Activated CD4-positive, alpha-beta memory T cell treated with anti-CD3 and anti-CD28 coated beads for 36 hours (primary cell): ENCODE data around the gene LINGO3. TPM values are rescaled to one million over a fixed set of nuclear protein-coding genes. Genes with fewer than 3 reads are reported as not detected.

Experiments
- CTCF ChIA-PET: fragments of 350-600 bp; sonication (Branson Sonifier 250); formaldehyde crosslinking; loops from one replicate; lab custom pipeline; 2021; ENCODE audit warnings: antibody characterized with exemption, inconsistent platforms; lab: Charles Lee
- POLR2A ChIA-PET: fragments of 350-600 bp; sonication (Branson Sonifier 250); formaldehyde crosslinking; loops from one replicate; lab custom pipeline; 2021; ENCODE audit warnings: antibody characterized with exemption; lab: Charles Lee
- DNase-seq: peaks from one replicate; pipeline ENCODE4 v3.0.0-alpha.2; 2020
- H3K27ac Mint-ChIP-seq: one replicate; pipeline ENCODE4 v1.8.0; 2021; ENCODE audit warnings: mixed read lengths
- H3K27me3 Mint-ChIP-seq: one replicate; pipeline ENCODE4 v1.8.0; 2021; ENCODE audit warnings: mixed read lengths
- H3K36me3 Mint-ChIP-seq: one replicate; pipeline ENCODE4 v1.8.0; 2021; ENCODE audit warnings: mixed read lengths
- H3K4me1 Mint-ChIP-seq: one replicate; pipeline ENCODE4 v1.8.0; 2021; ENCODE audit warnings: low read depth, mixed read lengths
- H3K4me3 Mint-ChIP-seq: one replicate; pipeline ENCODE4 v1.8.0; 2021; ENCODE audit warnings: mild to moderate bottlenecking, mixed read lengths
- H3K9me3 Mint-ChIP-seq: one replicate; pipeline ENCODE4 v1.8.0; 2021; ENCODE audit warnings: mixed read lengths
- intact Hi-C: fragments of 100-400 bp; cut with micrococcal nuclease; formaldehyde crosslinking; loops from one replicate; pipeline ENCODE4 v1.15.1; 2023
- total RNA-seq, 2 experiments: library from RNA; stranded (reverse); gene quantifications; one replicate each; pipeline ENCODE4 v1.2.3, GENCODE V29; 2021

Gene LINGO3
- total RNA-seq, 2 experiments from 2014 or later, result 0.10 TPM; not detected in 1

DNA sequence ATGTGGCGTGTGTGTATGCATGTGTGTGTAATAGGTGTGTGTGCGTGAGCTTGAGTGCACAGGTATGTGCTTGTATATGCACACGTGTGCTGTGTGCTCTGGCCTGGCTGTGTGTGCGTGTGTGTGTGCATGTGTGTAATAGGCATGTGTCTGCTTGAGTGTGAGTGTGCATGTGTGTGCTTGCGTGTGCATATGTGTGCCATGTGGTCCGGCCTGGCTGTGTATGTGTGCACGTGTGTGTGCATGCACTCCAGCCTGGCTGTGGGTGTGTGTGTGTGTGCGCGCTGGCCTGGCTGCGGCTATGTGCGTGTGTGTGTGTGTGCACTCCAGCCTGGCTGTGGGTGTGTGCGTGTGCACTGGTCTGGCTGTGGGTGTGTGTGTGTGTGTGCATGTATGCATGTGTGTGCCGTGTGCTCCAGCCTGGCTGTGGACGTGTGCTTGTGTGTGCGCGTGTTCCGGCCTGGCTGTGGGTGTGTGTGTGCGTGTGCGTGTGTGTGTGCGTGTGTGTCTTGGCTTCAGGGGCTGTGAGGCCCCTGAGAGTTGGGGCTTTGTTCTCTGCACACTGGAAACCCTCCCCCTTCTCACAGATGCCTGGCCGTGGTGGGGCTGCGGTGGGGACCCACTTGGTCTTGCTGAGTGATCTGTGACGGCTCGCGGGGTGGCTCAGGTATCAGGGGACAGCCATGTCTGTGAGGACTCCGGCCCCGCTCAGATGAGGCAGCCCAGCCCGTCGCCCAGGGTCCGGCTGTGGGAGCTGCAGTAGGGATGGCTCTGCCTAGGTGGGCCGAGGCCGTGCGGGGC, 28.8 kb upstream of the LINGO3 start:
- Mint-ChIP-seq H3K4me3 (no peak overlapping the region), H3K27ac (no peak overlapping the region), H3K36me3 (peaks cover 8% of the 10 kb centered on the region), H3K4me1 (peaks cover 17% of the 10 kb centered on the region), H3K27me3 (no peaks in the 10 kb centered on the region), H3K9me3 (peaks cover 12% of the 10 kb centered on the region)
- intact Hi-C loops, result no loop called here
- POLR2A ChIA-PET, result interaction anchor here (0.7 kb wide), 1 partner anchor 9 kb away, joined by 3 read pairs; no protein-coding TSS in a partner anchor
- no peak for DNase-seq
- CTCF ChIA-PET, result no interaction called here

DNA sequence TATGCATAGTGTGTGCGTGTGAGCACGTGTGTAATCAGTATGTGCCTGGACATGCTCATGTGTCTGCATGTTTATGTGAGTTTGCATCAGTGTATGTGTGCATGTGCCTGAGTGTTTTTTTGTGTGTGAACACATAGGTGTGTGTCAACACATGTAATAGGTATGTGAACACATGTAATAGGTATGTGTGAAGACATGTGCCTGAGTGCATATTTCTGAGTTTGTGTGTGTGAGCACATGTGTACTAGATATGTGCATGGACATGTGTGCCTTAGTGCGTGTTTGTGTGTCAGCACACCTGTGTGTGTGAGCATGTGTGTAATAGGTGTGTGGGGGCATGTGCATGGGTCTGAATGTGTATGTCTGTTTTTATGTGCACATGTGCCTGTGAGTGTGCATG, 27.9 kb upstream of the LINGO3 start:
- H3K27ac Mint-ChIP-seq, result no peak overlapping the region
- H3K4me3 Mint-ChIP-seq, result no peak overlapping the region
- H3K4me1 Mint-ChIP-seq, result peaks cover 23% of the 10 kb centered on the region
- ChIA-PET CTCF (no interaction called here), POLR2A (interaction anchor here (0.6 kb wide), 1 partner anchor 177 kb away, joined by 3 read pairs; no protein-coding TSS in a partner anchor)
- H3K9me3 Mint-ChIP-seq, result peaks cover 12% of the 10 kb centered on the region
- no peak for DNase-seq
- intact Hi-C loops, result no loop called here
- H3K36me3 Mint-ChIP-seq, result peaks cover 8% of the 10 kb centered on the region
- no peaks in the 10 kb centered on the region for H3K27me3 Mint-ChIP-seq

DNA sequence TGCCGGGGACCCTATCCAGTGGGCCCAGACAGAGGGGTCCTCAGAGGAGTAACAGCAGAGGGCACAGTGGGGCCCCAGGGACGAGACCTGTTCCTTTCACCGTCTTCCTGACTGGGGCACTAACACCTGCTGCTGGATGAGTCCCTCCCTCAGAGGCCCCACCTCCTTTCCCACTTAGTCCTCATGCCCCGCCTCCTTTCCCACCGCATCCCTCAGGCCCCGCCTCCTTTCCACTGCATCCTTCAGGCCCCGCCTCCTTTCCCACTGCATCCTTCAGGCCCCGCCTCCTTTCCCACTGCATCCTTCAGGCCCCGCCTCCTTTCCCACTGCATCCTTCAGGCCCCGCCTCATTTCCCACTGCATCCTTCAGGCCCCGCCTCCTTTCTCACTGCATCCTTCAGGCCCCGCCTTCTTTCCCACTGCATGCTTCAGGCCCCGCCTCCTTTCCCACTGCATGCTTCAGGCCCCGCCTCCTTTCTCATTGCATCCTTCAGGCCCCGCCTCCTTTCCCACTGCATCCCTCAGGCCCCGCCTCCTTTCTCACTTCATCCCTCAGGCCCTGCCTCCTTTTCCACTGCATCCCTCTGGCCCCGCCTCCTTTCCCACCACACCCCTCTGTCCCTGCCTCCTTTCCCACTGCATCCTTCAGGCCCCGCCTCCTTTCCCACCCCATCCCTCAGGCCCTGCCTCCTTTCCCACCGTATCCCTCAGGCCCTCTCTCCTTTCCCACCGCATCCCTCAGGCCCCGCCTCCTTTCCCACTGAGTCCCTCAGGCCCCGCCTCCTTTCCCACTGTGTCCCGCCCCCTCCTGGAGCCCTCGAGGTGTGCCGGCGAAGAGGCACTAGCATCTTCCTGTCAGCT, 27.3 kb upstream of the LINGO3 start:
- no peaks in the 10 kb centered on the region for H3K27me3 Mint-ChIP-seq
- peaks cover 28% of the 10 kb centered on the region for H3K4me1 Mint-ChIP-seq
- H3K4me3 Mint-ChIP-seq, result no peak overlapping the region
- CTCF ChIA-PET, result no interaction called here
- intact Hi-C loops, result no loop called here
- H3K9me3 Mint-ChIP-seq, result peaks cover 12% of the 10 kb centered on the region
- H3K27ac Mint-ChIP-seq, result no peak overlapping the region
- peak; percentile 33 for DNase-seq
- POLR2A ChIA-PET, result interaction anchor here (0.6 kb wide), 1 partner anchor 177 kb away, joined by 3 read pairs; no protein-coding TSS in a partner anchor
- peaks cover 8% of the 10 kb centered on the region for H3K36me3 Mint-ChIP-seq

DNA sequence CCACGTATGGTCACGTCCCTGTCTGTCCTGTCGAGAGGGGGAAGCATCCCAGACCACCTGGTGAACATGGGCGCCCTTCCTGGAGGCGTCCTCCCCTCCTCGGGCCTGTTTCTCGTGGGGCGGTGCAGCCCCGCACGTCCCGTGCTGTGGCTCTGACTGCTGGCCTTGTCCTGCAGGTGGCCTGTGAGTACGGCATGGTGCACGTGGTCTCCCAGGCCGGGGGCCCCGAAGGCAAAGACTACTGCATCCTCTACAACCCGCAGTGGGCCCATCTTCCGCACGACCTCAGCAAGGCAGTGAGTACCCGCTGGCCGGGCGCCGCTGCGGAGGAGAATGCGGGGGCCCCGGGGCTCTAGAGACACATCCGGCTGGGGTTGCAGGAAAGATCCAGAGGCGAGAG, 26.5 kb upstream of the LINGO3 start:
- H3K36me3 Mint-ChIP-seq, result peaks cover 8% of the 10 kb centered on the region
- no peak overlapping the region for H3K4me3 Mint-ChIP-seq
- no peaks in the 10 kb centered on the region for H3K27me3 Mint-ChIP-seq
- H3K27ac Mint-ChIP-seq, result no peak overlapping the region
- POLR2A ChIA-PET, result no interaction called here
- intact Hi-C loops, result no loop called here
- DNase-seq, result no peak
- peaks cover 12% of the 10 kb centered on the region for H3K9me3 Mint-ChIP-seq
- H3K4me1 Mint-ChIP-seq, result peaks cover 34% of the 10 kb centered on the region
- CTCF ChIA-PET, result no interaction called here

DNA sequence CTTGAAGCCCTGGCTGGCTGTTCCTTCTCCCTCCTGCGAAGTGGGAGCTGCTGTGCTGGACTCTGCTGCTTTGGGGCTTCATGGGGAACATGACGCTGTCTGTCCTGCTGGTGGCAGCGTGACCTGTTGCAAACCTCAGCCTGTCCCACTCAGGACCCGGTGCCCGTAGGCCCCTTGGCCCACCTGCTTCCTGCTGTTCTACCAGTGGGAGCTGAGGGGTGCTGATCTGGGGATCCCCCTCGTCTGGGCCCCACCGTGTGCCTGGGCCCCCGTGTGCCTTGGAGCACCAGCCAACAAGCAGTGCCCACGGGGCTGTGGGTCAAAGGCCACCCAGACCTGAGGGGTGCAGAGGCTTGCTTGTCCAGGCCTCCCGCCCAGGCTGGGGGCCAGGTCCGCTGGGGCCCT, 25.9 kb upstream of the LINGO3 start:
- H3K27me3 Mint-ChIP-seq, result no peaks in the 10 kb centered on the region
- no peak overlapping the region for H3K27ac Mint-ChIP-seq
- CTCF ChIA-PET, result no interaction called here
- H3K4me1 Mint-ChIP-seq, result peaks cover 37% of the 10 kb centered on the region
- intact Hi-C loops, result no loop called here
- H3K9me3 Mint-ChIP-seq, result peaks cover 12% of the 10 kb centered on the region
- peaks cover 8% of the 10 kb centered on the region for H3K36me3 Mint-ChIP-seq
- no peak overlapping the region for H3K4me3 Mint-ChIP-seq
- DNase-seq, result no peak
- POLR2A ChIA-PET, result no interaction called here

DNA sequence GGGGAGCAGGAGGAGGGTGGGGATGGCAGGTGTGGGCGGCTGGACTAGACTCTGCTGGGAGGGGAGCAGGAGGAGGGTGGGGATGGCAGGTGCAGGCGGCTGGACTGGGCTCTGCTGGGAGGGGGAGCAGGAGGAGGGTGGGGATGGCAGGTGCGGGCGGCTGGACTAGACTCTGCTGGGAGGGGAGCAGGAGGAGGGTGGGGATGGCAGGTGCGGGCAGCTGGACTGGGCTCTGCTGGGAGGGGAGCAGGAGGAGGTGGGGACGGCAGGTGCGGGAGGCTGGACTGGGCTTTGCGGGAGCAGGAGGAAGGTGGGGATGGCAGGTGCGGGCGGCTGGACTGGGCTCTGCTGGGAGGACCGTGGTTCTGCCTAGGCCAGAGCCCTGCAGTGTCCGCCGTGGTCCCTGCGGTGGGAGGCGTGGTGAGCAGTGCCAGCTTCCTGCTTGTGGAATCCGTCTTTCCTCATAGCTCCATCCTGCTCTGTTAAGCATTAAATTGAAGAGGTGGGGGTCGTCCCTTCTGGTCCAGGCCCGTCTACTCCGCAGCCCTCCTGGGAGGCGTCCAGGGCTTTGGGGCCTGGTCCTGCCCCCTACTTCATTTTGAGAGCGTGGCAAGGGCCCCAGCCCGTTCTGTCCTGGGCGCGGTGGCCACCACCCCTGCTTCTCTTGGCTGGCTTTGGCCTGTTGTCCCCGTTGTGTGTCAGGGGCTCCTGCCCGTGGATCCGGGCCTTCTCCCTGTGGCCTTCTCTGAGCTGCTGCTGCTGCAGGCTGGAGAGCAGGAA, 25.3 kb upstream of the LINGO3 start:
- Mint-ChIP-seq H3K9me3 (peaks cover 12% of the 10 kb centered on the region), H3K27me3 (no peaks in the 10 kb centered on the region), H3K36me3 (peaks cover 10% of the 10 kb centered on the region), H3K4me3 (no peak overlapping the region), H3K27ac (no peak overlapping the region), H3K4me1 (peaks cover 39% of the 10 kb centered on the region)
- intact Hi-C loops, result no loop called here
- POLR2A ChIA-PET, result no interaction called here
- CTCF ChIA-PET, result no interaction called here
- DNase-seq, result no peak

DNA sequence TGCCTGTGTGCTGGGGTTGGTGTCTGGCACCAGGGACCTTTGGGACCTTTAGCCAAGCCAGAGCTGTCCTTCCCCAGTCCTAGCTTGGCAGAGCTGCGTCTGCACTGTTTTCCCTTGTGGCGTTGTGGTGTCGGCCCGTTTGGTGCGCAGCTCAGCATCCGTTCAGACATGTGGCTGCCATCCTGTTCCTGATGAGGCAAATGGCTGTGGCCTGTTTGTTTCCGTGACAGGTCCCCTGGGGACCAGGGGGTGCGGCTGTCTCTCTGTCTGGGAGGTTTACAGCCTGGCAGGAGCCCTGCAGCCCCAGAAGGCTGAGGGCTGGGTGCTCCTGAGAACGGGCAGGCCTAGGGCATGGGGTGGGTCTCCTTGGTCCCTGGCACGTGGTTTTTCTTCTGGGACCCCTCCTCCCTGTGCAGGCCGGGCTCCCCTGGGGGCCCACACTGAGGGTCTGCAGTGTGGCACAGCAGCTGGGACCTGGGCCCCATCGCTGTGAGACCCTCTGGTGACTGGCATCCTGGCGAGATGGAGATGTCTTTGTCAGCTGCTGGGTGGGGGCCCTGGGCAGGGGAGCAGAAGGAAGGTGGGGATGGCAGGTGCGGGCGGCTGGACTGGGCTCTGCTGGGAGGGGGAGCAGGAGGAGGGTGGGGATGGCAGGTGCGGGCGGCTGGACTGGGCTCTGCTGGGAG, 24.5 kb upstream of the LINGO3 start:
- H3K27ac Mint-ChIP-seq, result no peak overlapping the region
- H3K4me3 Mint-ChIP-seq, result no peak overlapping the region
- H3K36me3 Mint-ChIP-seq, result peaks cover 14% of the 10 kb centered on the region
- peak; percentile 39 for DNase-seq
- H3K9me3 Mint-ChIP-seq, result peaks cover 12% of the 10 kb centered on the region
- intact Hi-C loops, result no loop called here
- H3K4me1 Mint-ChIP-seq, result peaks cover 42% of the 10 kb centered on the region
- ChIA-PET CTCF (interaction anchor here (0.5 kb wide), 1 partner anchor 827 kb away, joined by 3 read pairs; no protein-coding TSS in a partner anchor), POLR2A (no interaction called here)
- H3K27me3 Mint-ChIP-seq, result no peaks in the 10 kb centered on the region

DNA sequence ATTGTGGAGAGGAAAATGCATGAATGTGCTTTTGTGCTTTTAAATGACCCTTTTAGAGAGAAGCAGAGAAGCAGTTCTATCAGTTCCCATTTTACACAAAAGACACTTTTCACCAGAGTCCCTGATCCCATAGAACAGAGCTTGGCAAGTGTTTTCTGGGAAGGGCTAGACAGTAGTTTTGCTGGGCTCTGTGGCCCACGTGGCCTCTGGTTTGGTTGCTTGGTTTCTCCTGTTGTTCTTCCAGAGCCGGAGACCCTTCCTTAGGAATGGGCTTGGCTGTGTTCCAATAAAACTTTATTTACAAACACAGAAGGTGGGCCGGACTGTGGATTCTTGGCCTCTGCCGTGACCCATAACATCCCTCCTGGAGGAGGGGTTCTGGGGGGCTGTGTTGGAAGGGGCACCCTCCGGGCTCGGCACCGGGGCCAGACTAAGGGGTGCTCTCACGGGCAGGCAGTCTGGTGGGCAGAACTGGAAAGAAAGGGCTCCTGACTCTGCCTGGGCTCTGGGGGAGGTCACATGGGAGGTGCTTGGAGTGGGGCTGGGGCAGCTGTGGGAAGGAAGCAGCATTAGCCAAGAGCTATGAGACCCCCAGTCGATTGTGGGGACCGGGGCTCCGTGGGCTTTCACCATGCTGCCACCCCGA, 23.8 kb upstream of the LINGO3 start:
- CTCF ChIA-PET, result interaction anchor here (0.5 kb wide), 1 partner anchor 826 kb away, joined by 3 read pairs; no protein-coding TSS in a partner anchor
- POLR2A ChIA-PET, result no interaction called here
- no peak overlapping the region for H3K27ac Mint-ChIP-seq

DNA sequence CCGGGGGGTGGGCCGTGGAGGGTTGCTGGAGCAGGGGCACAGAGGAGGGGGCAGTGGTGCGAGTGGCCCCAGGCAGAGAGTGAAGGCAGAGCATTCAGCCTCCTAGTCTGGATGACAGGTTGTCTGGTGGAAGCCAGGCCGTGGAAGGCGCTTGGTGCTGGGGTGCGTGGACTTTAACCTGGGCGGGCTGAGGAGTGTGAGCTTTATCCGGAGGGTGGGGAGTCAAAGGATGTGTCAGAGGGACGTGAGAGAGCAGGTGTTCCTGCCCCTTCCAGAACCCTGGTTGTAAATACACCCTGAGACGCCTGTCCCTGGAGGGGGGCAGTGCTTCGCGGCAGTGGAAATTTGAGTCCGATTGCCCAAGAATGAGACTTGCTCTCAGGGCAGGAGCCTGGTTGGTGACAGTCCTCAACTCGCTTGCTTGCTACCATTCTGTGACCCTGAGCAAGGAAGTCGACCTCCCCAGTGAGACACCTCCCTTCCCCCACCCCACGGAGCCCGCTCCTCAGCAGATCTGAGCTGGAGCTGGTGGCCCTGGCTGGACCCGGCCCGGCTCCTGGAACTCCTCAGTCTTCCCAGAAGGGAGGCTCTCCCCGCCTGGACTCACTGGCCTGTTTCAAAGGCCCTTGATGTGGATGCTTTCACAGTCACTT, 22.8 kb upstream of the LINGO3 start:
- no peak overlapping the region for H3K27ac Mint-ChIP-seq
- peaks cover 49% of the 10 kb centered on the region for H3K4me1 Mint-ChIP-seq
- peaks cover 4% of the 10 kb centered on the region for H3K9me3 Mint-ChIP-seq
- peaks cover 21% of the 10 kb centered on the region for H3K36me3 Mint-ChIP-seq
- CTCF ChIA-PET, result no interaction called here
- POLR2A ChIA-PET, result no interaction called here
- no peaks in the 10 kb centered on the region for H3K27me3 Mint-ChIP-seq
- peak overlapping the region; percentile 29 for H3K4me3 Mint-ChIP-seq
- intact Hi-C loops, result no loop called here
- DNase-seq, result no peak

More for the DNA sequence above, 23.8 kb upstream of the LINGO3 start:
- DNase-seq, result no peak
- no peaks in the 10 kb centered on the region for H3K27me3 Mint-ChIP-seq
- H3K36me3 Mint-ChIP-seq, result peaks cover 20% of the 10 kb centered on the region
- intact Hi-C loops, result no loop called here
- peaks cover 49% of the 10 kb centered on the region for H3K4me1 Mint-ChIP-seq
- H3K9me3 Mint-ChIP-seq, result peaks cover 12% of the 10 kb centered on the region
- H3K4me3 Mint-ChIP-seq, result no peak overlapping the region

DNA sequence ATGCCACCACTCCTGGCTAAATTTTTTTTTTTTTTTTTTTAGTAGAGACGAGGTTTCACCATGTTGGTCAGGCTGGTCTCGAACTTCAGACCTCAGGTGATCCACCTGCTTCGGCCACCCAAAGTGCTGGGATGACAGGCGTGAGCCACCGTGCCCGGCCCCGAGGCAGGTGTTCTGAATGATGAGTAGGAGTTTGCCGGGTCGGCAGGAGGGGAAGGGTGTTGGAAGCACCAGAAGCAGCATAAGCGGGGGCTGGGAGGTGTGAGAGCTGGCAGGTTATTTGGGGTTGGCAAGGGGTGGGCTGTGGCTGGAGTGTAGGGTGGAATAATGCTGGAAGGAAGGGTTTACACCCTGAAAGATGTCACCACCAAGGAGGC, 22.3 kb upstream of the LINGO3 start:
- Mint-ChIP-seq H3K27me3 (no peaks in the 10 kb centered on the region), H3K9me3 (peaks cover 2% of the 10 kb centered on the region), H3K36me3 (peaks cover 25% of the 10 kb centered on the region), H3K27ac (no peak overlapping the region), H3K4me1 (peaks cover 53% of the 10 kb centered on the region), H3K4me3 (peak overlapping the region; percentile 29)
- intact Hi-C loops, result no loop called here
- POLR2A ChIA-PET, result no interaction called here
- DNase-seq, result no peak
- CTCF ChIA-PET, result interaction anchor here (0.7 kb wide), 1 partner anchor 99 kb away, joined by 4 read pairs; no protein-coding TSS in a partner anchor
